SK-N-SH (cell line): Measurements from ENCODE around the gene NR6A1.

ENCODE experiments used
- CTCF ChIP-seq: fragments of 200-600 bp; sonication (generic); IDR thresholded peaks from 2 replicates; pipeline ENCODE4 v1.6.1; 2017; ENCODE audit warnings: antibody characterized with exemption, mild to moderate bottlenecking, moderate library complexity
- EP300 ChIP-seq, 2 experiments: IDR thresholded peaks; 2 replicates each; pipeline versions ENCODE4 v1.4.0 to v1.6.1; 2012; ENCODE audit warnings: borderline replicate concordance in 1 of 2, low read depth in 1 of 2, low read length in 1 of 2
- EZH2phosphoT487 ChIP-seq: fragments of 200-600 bp; sonication (generic); IDR thresholded peaks from 2 replicates; pipeline ENCODE4 v1.6.1; 2017; ENCODE audit warnings: low read depth, mixed run types, mild to moderate bottlenecking, antibody characterized with exemption, moderate library complexity, borderline replicate concordance
- FOSL2 ChIP-seq: IDR thresholded peaks from 2 replicates; pipeline ENCODE4 v1.4.0; 2012; ENCODE audit warnings: low read depth, mild to moderate bottlenecking, moderate library complexity, borderline replicate concordance
- GATA2 ChIP-seq: sonication (generic); formaldehyde crosslinking; IDR thresholded peaks from 2 replicates; pipeline ENCODE4 v1.5.0; 2020; ENCODE audit warnings: mild to moderate bottlenecking, missing genetic modification reagents
- POLR2AphosphoS5 ChIP-seq: IDR thresholded peaks from 2 replicates; pipeline ENCODE4 v1.6.1; 2012; ENCODE audit warnings: low read depth, low read length
- YY1 ChIP-seq: IDR thresholded peaks from 2 replicates; pipeline ENCODE4 v1.4.0; 2012; ENCODE audit warnings: low read depth, mild to moderate bottlenecking
- TF ChIP-seq, protein P1 (sequence below): IDR thresholded peaks from 2 replicates; pipeline ENCODE4 v1.4.0; 2012; ENCODE audit warnings: low read depth
- TF ChIP-seq, protein P2 (sequence below): IDR thresholded peaks from 2 replicates; pipeline ENCODE4 v1.6.1; 2012; ENCODE audit warnings: mild to moderate bottlenecking, low read depth, low read length, moderate library complexity

- TF ChIP-seq FOSL2 = no peak
- TF ChIP-seq CTCF = no peak
- TF ChIP-seq, protein P1, sequence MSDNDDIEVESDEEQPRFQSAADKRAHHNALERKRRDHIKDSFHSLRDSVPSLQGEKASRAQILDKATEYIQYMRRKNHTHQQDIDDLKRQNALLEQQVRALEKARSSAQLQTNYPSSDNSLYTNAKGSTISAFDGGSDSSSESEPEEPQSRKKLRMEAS = no peak
- no peak for TF ChIP-seq EZH2phosphoT487
- TF ChIP-seq, protein P2, sequence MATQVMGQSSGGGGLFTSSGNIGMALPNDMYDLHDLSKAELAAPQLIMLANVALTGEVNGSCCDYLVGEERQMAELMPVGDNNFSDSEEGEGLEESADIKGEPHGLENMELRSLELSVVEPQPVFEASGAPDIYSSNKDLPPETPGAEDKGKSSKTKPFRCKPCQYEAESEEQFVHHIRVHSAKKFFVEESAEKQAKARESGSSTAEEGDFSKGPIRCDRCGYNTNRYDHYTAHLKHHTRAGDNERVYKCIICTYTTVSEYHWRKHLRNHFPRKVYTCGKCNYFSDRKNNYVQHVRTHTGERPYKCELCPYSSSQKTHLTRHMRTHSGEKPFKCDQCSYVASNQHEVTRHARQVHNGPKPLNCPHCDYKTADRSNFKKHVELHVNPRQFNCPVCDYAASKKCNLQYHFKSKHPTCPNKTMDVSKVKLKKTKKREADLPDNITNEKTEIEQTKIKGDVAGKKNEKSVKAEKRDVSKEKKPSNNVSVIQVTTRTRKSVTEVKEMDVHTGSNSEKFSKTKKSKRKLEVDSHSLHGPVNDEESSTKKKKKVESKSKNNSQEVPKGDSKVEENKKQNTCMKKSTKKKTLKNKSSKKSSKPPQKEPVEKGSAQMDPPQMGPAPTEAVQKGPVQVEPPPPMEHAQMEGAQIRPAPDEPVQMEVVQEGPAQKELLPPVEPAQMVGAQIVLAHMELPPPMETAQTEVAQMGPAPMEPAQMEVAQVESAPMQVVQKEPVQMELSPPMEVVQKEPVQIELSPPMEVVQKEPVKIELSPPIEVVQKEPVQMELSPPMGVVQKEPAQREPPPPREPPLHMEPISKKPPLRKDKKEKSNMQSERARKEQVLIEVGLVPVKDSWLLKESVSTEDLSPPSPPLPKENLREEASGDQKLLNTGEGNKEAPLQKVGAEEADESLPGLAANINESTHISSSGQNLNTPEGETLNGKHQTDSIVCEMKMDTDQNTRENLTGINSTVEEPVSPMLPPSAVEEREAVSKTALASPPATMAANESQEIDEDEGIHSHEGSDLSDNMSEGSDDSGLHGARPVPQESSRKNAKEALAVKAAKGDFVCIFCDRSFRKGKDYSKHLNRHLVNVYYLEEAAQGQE = no peak
- no peak for TF ChIP-seq POLR2AphosphoS5
- no peak for TF ChIP-seq GATA2
- no peak for TF ChIP-seq YY1
- no peak for TF ChIP-seq EP300 (IDR thresholded peaks at IDR 0.05; ENCODE audit: borderline replicate concordance in 1 of 2, low read depth in 1 of 2, low read length in 1 of 2)
These were observed 19.8 kb upstream of the NR6A1 start for GRCh38 chr9:124790801-124791505.
